ENCODE results near the gene HADHA.

The HADHA gene

GRCh38 chr2:26245810-26246209 is 1.4 kb upstream of the HADHA start:
- FAIRE-seq: no peak
- DNase-seq (ENCODE audit: low spot score): peak; percentile 20

- FAIRE-seq (no peak), DNase-seq (ENCODE audit: low spot score) (peak; percentile 14)
These were observed 850 bp upstream of the HADHA start for GRCh38 chr2:26245231-26245732.

DNA sequence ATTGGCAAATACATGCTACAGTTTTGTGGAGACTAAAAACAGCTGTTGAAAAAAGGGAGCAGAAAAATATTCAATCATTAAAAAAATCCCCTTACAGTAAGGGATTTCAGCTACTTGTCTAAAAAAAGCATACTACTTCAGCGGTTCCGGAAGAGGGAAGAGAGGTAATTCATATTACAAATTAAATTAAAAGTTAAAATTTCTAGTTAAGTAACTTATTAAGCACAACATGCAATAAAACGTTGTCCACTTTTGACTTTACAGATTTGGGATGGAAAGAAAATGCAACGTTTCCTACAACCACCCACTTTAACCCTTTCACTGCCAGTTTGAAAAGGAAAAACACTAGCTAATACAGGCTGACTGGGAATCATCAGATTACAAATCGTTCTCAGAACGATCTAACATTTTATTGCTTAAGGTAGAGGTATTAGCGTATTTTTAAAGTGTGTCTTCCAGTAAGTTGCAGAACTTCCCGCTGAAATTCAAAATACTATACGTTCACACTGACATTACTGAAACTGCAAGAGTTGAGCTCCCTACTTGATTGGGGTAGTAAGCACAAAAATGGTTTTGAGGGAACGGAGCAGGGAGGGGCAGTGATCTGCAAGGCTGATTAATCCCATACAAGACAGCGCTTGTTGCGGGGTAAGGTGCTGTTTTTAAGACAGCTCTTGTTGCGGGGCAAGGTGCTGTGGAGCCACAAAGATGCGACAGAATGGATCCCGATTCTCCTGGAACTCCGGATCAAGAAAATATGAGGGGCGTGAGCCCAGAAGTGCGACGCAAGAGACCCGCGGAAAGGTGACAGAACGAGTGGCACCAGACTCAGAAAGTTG is 743 bp downstream of the HADHA start:
- no peak for FAIRE-seq

GRCh38 chr2:26241928-26242436 is 2.5 kb downstream of the HADHA start:
- FAIRE-seq: no peak
- DNase-seq (ENCODE audit: low spot score): no peak

More for the DNA sequence above, 743 bp downstream of the HADHA start:
- no peak for DNase-seq (ENCODE audit: low spot score)

DNA sequence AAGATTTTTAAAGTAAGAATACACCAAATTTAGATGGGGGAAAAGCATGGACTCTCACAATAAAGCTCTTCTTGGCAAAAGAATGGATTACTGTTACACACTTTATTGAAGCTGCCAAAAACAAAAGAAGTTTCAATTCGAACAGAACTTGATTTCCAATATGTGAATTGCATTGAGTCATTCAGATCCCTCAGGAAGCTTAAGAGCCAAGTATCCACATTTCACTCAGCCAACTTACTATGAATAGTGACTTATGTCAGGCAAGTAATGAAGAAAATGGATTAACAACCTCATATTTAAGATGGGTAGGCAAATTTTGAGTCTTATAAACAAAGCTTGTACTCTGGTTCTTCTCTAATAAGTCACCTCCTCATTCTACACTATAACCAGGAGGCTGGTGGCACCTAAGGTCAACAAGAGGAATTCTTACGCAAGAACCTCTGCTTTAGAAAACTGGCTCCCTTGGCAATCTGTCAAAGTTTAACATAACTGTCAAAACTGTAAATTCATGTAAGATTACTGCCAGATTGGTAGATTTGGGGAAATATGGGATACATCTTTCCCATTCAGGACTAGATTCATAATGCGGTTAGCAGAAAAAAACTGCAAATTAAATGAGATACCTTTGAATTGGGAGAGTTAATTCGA is 6.0 kb downstream of the HADHA start:
- FAIRE-seq (no peak), DNase-seq (ENCODE audit: low spot score) (no peak)

DNA sequence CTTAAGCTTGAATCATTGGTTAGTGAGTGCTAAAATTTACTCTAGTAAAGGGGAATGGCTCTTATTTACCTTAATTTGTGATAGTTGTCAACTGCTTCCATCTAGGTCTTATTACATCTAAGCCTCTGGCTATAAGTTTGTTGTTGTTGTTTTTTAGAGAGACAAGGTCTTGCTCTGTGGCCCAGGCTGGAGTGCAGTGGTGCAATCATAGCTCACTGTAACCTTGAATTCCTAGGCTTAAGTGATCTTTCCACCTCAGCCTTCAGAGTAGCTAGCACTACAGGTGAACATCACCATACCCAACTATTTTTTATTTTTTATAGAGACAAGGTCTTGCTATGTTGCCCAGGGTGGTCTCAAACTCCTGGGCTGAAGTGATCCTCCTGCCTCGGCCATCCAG is 6.6 kb downstream of the HADHA start:
- no peak for DNase-seq (ENCODE audit: low spot score)
- FAIRE-seq: no peak

- no peak for FAIRE-seq
- DNase-seq (ENCODE audit: low spot score): no peak
These were observed 9.3 kb downstream of the HADHA start for GRCh38 chr2:26235089-26235488.

DNA sequence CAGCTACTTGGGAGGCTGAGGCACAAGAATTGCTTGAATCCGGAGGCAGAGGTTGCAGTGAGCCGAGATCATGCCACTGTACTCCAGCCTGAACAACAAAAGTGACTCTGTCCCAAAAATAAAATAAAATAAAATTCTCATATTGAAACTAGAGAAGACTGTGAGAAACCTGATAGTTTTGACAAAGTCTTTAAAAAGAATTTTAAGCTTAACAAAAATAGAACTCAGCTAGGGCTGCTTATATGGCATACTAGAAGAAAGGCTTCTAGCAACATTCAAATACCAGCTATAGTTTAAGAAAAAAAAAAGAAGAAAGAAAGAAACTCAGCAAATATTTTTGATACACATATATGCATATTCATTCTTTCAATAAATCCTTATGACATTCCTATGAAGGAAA is 13.6 kb downstream of the HADHA start:
- FAIRE-seq: no peak

DNA sequence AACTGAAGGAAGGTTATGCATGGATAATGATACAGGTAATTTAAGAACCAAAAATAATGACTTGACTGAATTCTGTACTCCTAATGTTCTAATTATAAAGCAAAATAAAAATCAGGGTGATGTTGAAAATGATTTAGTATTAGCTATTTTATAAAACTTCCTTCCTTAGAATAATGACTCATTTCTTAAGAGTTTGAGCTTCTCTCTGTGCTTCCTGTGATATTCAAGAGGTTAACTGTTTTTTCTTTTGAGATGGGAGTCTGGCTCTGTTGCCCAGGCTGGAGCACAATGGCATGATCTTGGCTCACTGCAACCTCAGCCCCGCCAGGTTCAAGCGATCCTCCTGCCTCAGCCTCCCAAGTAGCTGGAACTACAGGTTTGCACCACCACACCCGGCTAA is 14.8 kb downstream of the HADHA start:
- FAIRE-seq (no peak), DNase-seq (ENCODE audit: low spot score) (no peak)

More for the DNA sequence above, 13.6 kb downstream of the HADHA start:
- no peak for DNase-seq (ENCODE audit: low spot score)

DNA sequence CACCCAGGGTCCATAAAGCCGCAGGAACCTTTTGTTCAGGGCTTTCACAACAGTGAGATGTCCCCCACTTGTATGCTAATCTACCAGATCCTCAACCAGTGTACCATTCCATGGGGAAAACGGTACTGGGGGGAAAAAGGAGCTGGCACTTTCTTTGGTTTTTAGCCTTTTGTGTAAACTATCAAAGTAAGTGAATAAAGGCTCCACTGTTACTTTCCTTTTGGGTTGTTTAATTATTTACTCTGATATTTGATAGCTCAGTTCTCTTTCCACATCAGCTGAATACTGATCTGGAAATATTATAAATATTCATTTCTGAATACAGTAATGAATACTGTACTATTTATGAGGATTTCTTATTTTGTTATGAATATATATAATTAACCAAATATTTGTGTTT is 20.3 kb downstream of the HADHA start:
- DNase-seq (ENCODE audit: low spot score) (no peak), FAIRE-seq (no peak)

DNA sequence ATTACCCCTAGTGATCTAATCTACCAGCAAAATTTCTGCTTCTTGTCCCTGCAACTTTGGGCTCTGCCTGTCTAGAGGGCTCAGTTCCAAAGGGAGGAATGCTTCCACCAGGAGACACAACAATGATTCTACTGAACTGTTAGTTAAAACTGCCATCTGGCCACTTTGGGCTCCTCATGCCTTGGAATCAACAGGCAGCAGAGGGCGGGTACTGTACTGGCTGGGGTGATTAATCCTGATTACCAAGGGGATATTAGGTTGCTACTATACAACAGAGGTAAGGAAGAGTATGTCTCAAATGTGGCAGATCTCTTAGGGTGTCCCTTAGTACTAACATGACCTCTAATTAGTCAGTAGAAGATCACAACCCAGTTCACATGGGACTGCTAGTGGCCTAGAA is 21.4 kb downstream of the HADHA start:
- no peak for FAIRE-seq

DNA sequence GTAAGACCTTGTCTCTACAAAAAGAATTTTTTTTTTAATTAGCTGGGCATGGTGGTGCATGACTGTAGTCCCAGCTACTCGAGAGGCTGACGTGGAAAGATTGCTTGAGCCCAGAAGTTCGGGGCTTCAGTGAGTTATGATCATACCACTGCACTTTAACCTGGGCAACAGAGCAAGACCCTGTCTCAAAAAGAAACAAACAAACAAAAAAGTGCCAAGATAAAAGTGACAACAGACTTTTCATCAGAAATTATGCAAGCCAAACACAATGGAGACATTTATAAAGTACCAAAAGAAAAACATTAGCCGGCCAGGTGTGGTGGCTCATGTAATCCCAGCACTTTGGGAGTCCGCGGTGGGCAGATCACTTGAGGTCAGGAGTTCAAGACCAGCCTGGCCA is 26.7 kb downstream of the HADHA start:
- DNase-seq (ENCODE audit: low spot score) (no peak), FAIRE-seq (no peak)

More for the DNA sequence above, 21.4 kb downstream of the HADHA start:
- no peak for DNase-seq (ENCODE audit: low spot score)

- FAIRE-seq (no peak), DNase-seq (ENCODE audit: low spot score) (no peak)
These were observed 27.8 kb downstream of the HADHA start for GRCh38 chr2:26216587-26216986.

DNA sequence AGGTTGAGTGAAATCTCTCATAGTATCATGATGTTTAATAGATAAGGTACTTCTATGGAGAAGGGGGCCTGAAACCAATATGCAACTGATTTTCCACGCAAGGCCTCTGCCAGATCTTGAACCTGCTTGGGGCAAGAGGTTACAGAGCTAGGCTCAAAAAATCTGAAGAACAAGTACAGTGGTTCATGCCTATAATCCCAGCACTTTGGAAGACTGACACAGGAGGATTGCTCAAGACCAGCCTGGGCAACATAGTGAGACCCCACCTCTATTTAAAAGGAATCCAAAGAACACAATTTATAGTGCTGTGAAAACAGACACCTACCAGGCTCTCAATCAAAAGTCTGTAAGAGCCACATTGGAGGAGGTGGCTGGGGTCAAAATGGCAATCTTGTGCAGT is 28.6 kb downstream of the HADHA start:
- DNase-seq (ENCODE audit: low spot score) (no peak), FAIRE-seq (no peak)

DNA sequence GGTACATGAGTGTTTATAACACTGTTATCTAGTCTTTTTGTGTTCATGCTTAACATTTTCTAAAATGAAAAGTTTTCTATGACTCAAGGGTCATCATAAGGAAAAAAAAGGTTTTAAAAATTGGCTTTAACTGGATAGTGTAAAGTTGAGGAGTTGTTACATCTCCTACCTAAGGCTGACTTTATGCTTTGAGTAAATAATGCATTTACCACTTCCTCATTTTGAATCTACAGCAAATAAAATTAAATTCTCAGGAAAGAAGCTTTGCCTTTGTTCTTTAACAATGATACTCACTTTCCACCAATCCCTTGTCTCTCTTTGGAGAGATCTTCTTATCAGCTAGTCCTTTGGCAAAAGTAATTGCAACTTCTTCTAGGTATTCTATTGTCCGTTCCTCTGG is 29.7 kb downstream of the HADHA start:
- FAIRE-seq (no peak), DNase-seq (ENCODE audit: low spot score) (no peak)

DNA sequence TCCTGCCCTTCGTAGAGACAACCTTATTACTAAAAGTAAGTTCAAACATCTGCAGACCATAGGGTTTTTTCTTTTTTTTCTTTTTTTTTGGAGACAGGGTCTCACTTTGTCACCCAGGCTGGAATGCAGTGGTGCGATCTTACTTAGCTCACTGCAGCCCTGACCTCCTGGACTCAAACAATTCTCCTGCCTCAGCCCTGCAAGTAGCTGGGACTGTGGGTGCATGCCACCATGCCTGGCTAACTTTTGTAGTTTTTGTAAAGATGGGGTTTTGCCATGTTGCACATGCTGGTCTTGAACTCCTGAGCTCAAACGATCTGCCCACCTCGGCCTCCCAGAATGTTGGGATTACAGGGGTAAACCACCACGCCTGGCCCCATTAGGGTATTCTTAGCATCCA is 32.4 kb downstream of the HADHA start:
- DNase-seq (ENCODE audit: low spot score) (no peak), FAIRE-seq (no peak)

DNA sequence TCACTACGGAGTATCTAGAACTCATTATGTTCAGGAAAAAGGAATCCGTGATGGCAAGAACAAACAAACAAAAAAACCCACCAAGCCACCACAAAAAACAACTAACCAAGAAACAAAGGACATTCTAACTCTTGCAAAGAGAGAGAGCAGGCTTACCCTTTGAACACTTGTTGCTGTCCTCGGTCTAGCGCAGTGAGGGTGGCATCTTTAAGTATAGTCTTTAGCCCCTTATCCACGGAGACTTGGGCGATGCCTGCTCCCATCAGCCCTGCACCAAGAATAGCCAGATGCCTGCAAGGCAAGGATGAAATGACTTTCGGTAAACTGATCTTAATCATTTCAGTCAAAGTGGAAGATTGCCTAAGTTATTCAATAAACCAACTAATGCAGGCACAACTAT is 40.5 kb downstream of the HADHA start:
- DNase-seq (ENCODE audit: low spot score): no peak
- FAIRE-seq: no peak

DNA sequence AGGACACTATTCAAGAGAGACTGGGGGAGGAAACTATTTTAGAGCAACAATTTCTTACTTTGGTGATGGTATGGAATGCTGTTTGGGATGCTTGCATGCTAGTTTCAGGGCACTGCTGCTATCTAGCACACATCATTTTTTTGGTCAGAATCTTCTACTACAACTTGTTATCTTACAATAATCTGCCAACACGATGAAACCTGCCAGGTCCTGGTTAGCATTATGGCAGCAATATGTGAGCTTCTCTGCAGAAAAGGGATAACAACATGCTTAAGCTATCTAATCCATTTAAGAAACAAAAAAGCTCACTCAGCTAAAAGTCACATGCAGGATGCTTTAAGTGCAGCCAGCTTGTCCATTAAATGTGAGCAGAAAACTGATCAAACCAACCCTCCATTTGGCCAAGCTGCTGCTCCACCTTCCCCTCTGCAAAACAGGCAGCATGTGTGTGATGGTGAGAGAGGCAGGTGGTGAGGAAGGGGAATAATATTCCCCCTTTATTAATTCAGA is 41.4 kb downstream of the HADHA start:
- DNase-seq (ENCODE audit: low spot score) (no peak), FAIRE-seq (no peak)

DNA sequence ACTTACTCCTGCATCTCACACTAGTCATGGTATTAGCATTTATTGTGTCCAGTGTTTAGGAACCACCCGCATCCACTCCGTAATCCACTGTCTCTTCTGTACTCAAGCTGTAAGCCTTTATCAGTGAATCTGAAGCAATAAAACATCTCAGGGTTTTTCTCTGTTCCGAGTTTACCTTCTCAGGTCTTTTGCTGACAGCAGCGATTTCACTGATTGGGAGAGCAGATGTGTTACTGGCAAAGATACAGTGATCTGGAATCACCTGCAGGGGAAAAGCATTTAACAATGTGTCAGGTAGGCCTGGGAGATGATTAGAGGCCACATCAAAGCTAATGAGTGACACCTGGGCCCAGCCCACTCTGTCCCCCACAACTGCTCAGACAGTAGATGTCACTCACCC is 46.9 kb downstream of the HADHA start:
- FAIRE-seq (no peak), DNase-seq (ENCODE audit: low spot score) (no peak)

DNA sequence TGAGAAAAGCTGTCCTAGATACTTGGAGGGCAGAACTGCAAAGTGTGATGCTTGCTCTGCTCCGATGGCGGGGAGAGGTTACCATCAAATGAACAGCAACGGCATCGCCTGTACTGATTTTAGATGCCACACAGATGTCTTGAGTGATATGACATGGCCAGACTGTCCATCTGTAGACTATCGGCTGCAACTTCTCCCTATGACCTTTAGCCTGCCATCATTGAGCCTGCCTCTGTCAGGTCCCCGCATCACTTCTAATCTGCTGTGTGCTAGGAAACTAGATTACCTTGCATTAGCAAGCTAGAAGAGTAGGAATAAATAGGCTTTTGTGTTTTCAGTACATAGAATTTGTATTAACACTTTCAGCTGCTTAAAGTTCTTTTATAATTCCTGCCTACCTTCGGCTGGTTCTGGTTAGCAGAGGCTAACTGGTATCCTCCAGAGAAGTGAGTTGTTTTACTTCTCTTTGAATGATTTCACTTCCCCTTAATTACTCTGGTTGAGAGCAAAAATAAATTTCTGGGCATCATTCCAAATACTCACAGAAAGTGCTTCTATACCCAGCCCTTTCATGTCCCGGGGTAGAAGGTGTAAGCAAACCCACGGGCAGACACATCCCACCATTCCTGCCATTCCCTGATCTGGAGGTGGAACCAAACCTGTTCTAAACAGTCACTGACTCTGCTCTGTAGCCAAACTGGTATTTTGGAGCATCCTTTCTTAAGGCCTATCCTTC is 47.6 kb downstream of the HADHA start:
- DNase-seq (ENCODE audit: low spot score) (no peak), FAIRE-seq (no peak)

Measured in RCC 7860 (cell line).